ENCODE measurements around the gene CAPN9.

DNA sequence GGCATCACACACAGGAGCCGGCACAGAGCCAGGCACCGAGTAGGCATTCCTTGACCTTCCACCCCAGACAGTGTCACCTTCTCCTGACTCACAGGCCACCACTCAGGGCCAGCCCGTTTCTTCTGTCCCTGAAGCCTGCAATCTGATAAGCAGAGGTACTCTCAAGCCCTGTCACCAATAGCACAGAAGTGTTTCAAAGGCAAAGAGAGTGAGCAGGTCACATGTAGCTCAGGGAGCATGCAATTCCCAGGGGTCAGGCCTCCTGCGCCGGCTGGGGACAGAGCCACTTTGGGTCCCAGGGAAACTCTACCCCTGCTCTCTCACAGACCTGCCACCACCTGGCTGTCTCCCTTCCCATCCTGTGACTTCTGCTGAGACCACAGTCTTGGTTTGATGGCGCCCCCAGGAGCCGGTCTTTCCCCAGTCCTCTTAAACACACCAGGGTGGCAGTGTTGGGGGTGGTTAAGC, 13.2 kb downstream of the CAPN9 start:
- TF ChIP-seq POLR2A (IDR thresholded peaks at IDR 0.05; ENCODE audit: low read length) (no peak), GATA1 (IDR thresholded peaks at IDR 0.05; ENCODE audit: low read depth, low read length) (no peak)
